Neural progenitor cell (in vitro differentiated cells): ENCODE data around the gene DTNB. TPM values are rescaled to one million over a fixed set of nuclear protein-coding genes. Genes with fewer than 3 reads are reported as not detected.

ENCODE experiments used
- DNase-seq: peaks from one replicate; pipeline ENCODE4 v3.0.0-alpha.2; 2016; ENCODE audit warnings: low spot score
- H2AFZ ChIP-seq: fragments of 200-600 bp; sonication (generic); replicated peaks from 2 replicates; pipeline ENCODE4 v1.6.1; 2016; ENCODE audit warnings: antibody characterized with exemption
- H3F3A ChIP-seq: fragments of 200-600 bp; sonication (generic); 2 replicates; pipeline ENCODE4 v1.6.1; 2016; ENCODE audit warnings: antibody characterized with exemption, low read depth
- H3K27ac ChIP-seq: fragments of 200-600 bp; sonication (generic); 2 replicates; pipeline ENCODE4 v1.5.1; 2016; ENCODE audit warnings: mild to moderate bottlenecking
- H3K27me3 ChIP-seq: fragments of 200-600 bp; sonication (generic); 2 replicates; pipeline ENCODE4 v1.6.1; 2016; ENCODE audit warnings: mild to moderate bottlenecking, moderate library complexity
- H3K36me3 ChIP-seq: fragments of 200-600 bp; sonication (generic); 2 replicates; pipeline ENCODE4 v1.5.1; 2016
- H3K4me1 ChIP-seq: fragments of 200-600 bp; sonication (generic); 2 replicates; pipeline ENCODE4 v1.6.1; 2016; ENCODE audit warnings: mixed run types
- H3K4me2 ChIP-seq: fragments of 200-600 bp; sonication (generic); 2 replicates; pipeline ENCODE4 v1.6.1; 2016
- H3K4me3 ChIP-seq: fragments of 200-600 bp; sonication (generic); 2 replicates; pipeline ENCODE4 v1.5.1; 2016
- H3K79me2 ChIP-seq: fragments of 200-600 bp; sonication (generic); 2 replicates; pipeline ENCODE4 v1.6.1; 2016; ENCODE audit warnings: low read depth
- H3K9ac ChIP-seq: fragments of 200-600 bp; sonication (generic); 2 replicates; pipeline ENCODE4 v1.6.1; 2016
- H3K9me3 ChIP-seq: fragments of 200-600 bp; sonication (generic); 2 replicates; pipeline ENCODE4 v1.5.1; 2016; ENCODE audit warnings: low read depth
- H4K20me1 ChIP-seq: fragments of 200-600 bp; sonication (generic); 2 replicates; pipeline ENCODE4 v1.6.1; 2016; ENCODE audit warnings: low read depth
- H3K27ac Mint-ChIP-seq: 3 replicates; pipeline ENCODE4 v1.8.0; 2021; ENCODE audit warnings: mixed read lengths
- H3K27me3 Mint-ChIP-seq: 2 replicates; pipeline ENCODE4 v1.8.0; 2022; ENCODE audit warnings: low read depth, mild to moderate bottlenecking, inconsistent platforms, moderate library complexity, mixed read lengths; ENCODE audit not compliant: insufficient read depth
- H3K36me3 Mint-ChIP-seq: 3 replicates; pipeline ENCODE4 v1.8.0; 2021; ENCODE audit warnings: mixed read lengths
- H3K4me1 Mint-ChIP-seq: 3 replicates; pipeline ENCODE4 v1.8.0; 2021; ENCODE audit warnings: mixed read lengths
- H3K4me3 Mint-ChIP-seq: 3 replicates; pipeline ENCODE4 v1.8.0; 2021; ENCODE audit warnings: mild to moderate bottlenecking, moderate library complexity, mixed read lengths
- H3K9me3 Mint-ChIP-seq: 3 replicates; pipeline ENCODE4 v1.8.0; 2020; ENCODE audit warnings: mixed read lengths
- CTCF ChIP-seq: fragments of 200-600 bp; sonication (generic); IDR thresholded peaks from 2 replicates; pipeline ENCODE4 v1.5.1; 2017; ENCODE audit warnings: antibody characterized with exemption, mild to moderate bottlenecking
- EZH2 ChIP-seq: fragments of 200-600 bp; sonication (generic); IDR thresholded peaks from 2 replicates; pipeline ENCODE4 v1.6.1; 2017; ENCODE audit warnings: antibody characterized with exemption, mild to moderate bottlenecking, moderate library complexity
- EZH2phosphoT487 ChIP-seq: fragments of 200-600 bp; sonication (generic); IDR thresholded peaks from 2 replicates; pipeline ENCODE4 v1.6.1; 2017; ENCODE audit warnings: antibody characterized with exemption
- total RNA-seq: library from RNA; depleted of rRNA; stranded (reverse); fragments of >200 nt; gene quantifications from 2 replicates; pipeline ENCODE4 v1.2.3, GENCODE V29; 2015; ENCODE audit warnings: low replicate concordance

DTNB gene
- total RNA-seq, 1 donor from 2014 or later, result 27.1 TPM

- no peak for DNase-seq
- Histone ChIP-seq H3K36me3 (no peaks in the 10 kb centered on the region), H4K20me1 (no peaks in the 10 kb centered on the region), H3K9me3 (no peaks in the 10 kb centered on the region), H3K4me3 (no peak overlapping the region), H3K4me1 (peaks cover 9% of the 10 kb centered on the region), H3K9ac (no peak overlapping the region), H3K4me2 (no peak overlapping the region), H2AFZ (no peak overlapping the region), H3F3A (peaks cover 6% of the 10 kb centered on the region), H3K27me3 (no peaks in the 10 kb centered on the region), H3K79me2 (no peaks in the 10 kb centered on the region), H3K27ac (no peak overlapping the region)
- no peaks in the 10 kb centered on the region for H3K9me3 Mint-ChIP-seq
- TF ChIP-seq EZH2 (no peak), CTCF (no peak), EZH2phosphoT487 (no peak)
- no peak overlapping the region for H3K27ac Mint-ChIP-seq
- H3K36me3 Mint-ChIP-seq, result peaks cover 4% of the 10 kb centered on the region
- peaks cover 9% of the 10 kb centered on the region for H3K4me1 Mint-ChIP-seq
- peaks cover 2% of the 10 kb centered on the region for H3K27me3 Mint-ChIP-seq
- H3K4me3 Mint-ChIP-seq, result no peak overlapping the region
Observed at GRCh38 chr2:25493207-25493606, 180.2 kb downstream of the DTNB start.

- Mint-ChIP-seq H3K36me3 (peaks cover 7% of the 10 kb centered on the region), H3K27me3 (peaks cover 2% of the 10 kb centered on the region), H3K4me3 (no peak overlapping the region), H3K4me1 (peaks cover 9% of the 10 kb centered on the region), H3K27ac (no peak overlapping the region), H3K9me3 (no peaks in the 10 kb centered on the region)
- H3K4me1 ChIP-seq, result peaks cover 6% of the 10 kb centered on the region
- H3K27me3 ChIP-seq, result no peaks in the 10 kb centered on the region
- no peak overlapping the region for H3K4me2 ChIP-seq
- H3K36me3 ChIP-seq, result no peaks in the 10 kb centered on the region
- H3K27ac ChIP-seq, result no peak overlapping the region
- H2AFZ ChIP-seq, result no peak overlapping the region
- no peak for TF ChIP-seq EZH2phosphoT487
- H3K4me3 ChIP-seq, result no peak overlapping the region
- no peaks in the 10 kb centered on the region for H3K9me3 ChIP-seq
- H3K79me2 ChIP-seq, result no peaks in the 10 kb centered on the region
- H3K9ac ChIP-seq, result no peak overlapping the region
- H3F3A ChIP-seq, result peaks cover 6% of the 10 kb centered on the region
- DNase-seq, result no peak
- H4K20me1 ChIP-seq, result no peaks in the 10 kb centered on the region
Observed at GRCh38 chr2:25492726-25493125, 180.7 kb downstream of the DTNB start.

GRCh38 chr2:25491966-25492532 lies 181.3 kb downstream of the DTNB start:
- no peaks in the 10 kb centered on the region for H3K36me3 ChIP-seq
- H3K4me1 ChIP-seq, result peaks cover 6% of the 10 kb centered on the region
- no peaks in the 10 kb centered on the region for H3K9me3 Mint-ChIP-seq
- H3K79me2 ChIP-seq, result no peaks in the 10 kb centered on the region
- no peak overlapping the region for H3K27ac Mint-ChIP-seq
- H3K36me3 Mint-ChIP-seq, result peaks cover 7% of the 10 kb centered on the region
- peaks cover 6% of the 10 kb centered on the region for H3F3A ChIP-seq
- no peak overlapping the region for H3K4me2 ChIP-seq
- no peak overlapping the region for H3K27ac ChIP-seq
- no peaks in the 10 kb centered on the region for H4K20me1 ChIP-seq
- H3K9ac ChIP-seq, result no peak overlapping the region
- DNase-seq, result no peak
- no peaks in the 10 kb centered on the region for H3K27me3 ChIP-seq
- H3K4me3 ChIP-seq, result no peak overlapping the region
- H3K4me3 Mint-ChIP-seq, result no peak overlapping the region
- TF ChIP-seq EZH2phosphoT487 (no peak), EZH2 (no peak), CTCF (no peak)
- H3K4me1 Mint-ChIP-seq, result peaks cover 9% of the 10 kb centered on the region
- no peaks in the 10 kb centered on the region for H3K9me3 ChIP-seq
- H3K27me3 Mint-ChIP-seq, result peaks cover 2% of the 10 kb centered on the region
- no peak overlapping the region for H2AFZ ChIP-seq

- Histone ChIP-seq H3K4me1 (peaks cover 6% of the 10 kb centered on the region), H2AFZ (no peak overlapping the region), H3K9ac (no peak overlapping the region), H3K4me2 (no peak overlapping the region), H3K36me3 (no peaks in the 10 kb centered on the region), H3K79me2 (no peaks in the 10 kb centered on the region), H3F3A (peaks cover 6% of the 10 kb centered on the region), H3K27me3 (no peaks in the 10 kb centered on the region), H3K27ac (no peak overlapping the region), H3K9me3 (no peaks in the 10 kb centered on the region), H4K20me1 (no peaks in the 10 kb centered on the region), H3K4me3 (no peak overlapping the region)
- H3K36me3 Mint-ChIP-seq, result peaks cover 4% of the 10 kb centered on the region
- H3K27me3 Mint-ChIP-seq, result peaks cover 2% of the 10 kb centered on the region
- no peak overlapping the region for H3K27ac Mint-ChIP-seq
- no peak for DNase-seq
- H3K4me1 Mint-ChIP-seq, result peaks cover 9% of the 10 kb centered on the region
- H3K4me3 Mint-ChIP-seq, result no peak overlapping the region
- H3K9me3 Mint-ChIP-seq, result no peaks in the 10 kb centered on the region
- TF ChIP-seq EZH2phosphoT487 (no peak), CTCF (no peak), EZH2 (no peak)
Observed at GRCh38 chr2:25491003-25491696, 182.2 kb downstream of the DTNB start.
